HCT116 (cell line): Measurements from ENCODE around the gene FNBP1. TPM values are rescaled to one million over a fixed set of nuclear protein-coding genes. Genes with fewer than 3 reads are reported as not detected.

Experiments used
- ATAC-seq: fragments of 200-7000 bp; cut with Tn5 transposase; 2 replicates; pipeline ENCODE4 v1.9.1; 2020; ENCODE audit warnings: mild to moderate bottlenecking, moderate library complexity
- BruUV-seq: library from RNA; stranded (reverse); fragments of 400-500 nt; replicated peaks from 2 replicates; lab custom pipeline; 2021; lab: Mats Ljungman, UMichigan
- CTCF ChIA-PET: fragments of 300-600 bp; sonication (Branson Sonifier 250); formaldehyde crosslinking; loops from one replicate; lab custom pipeline; 2021; ENCODE audit warnings: antibody characterized with exemption; lab: Charles Lee
- POLR2A ChIA-PET: fragments of 300-600, 350-600 bp; sonication (Branson Sonifier 250); formaldehyde crosslinking; loops from one replicate; lab custom pipeline; 2021; ENCODE audit warnings: antibody characterized with exemption; lab: Charles Lee
- RAD21 ChIA-PET, 2 experiments: fragments of 300-600 bp; sonication (Branson Sonifier 250); formaldehyde crosslinking; loops; one replicate each; lab custom pipeline; 2023; ENCODE audit warnings: low total read pairs in 2 of 2; ENCODE audit not compliant: uncharacterized antibody in 2 of 2, unreplicated experiment in 2 of 2, low non-redundant PET in 1 of 2; lab: Charles Lee
- DNase-seq: peaks from one replicate; pipeline ENCODE4 v3.0.0-alpha.2; 2010; ENCODE audit warnings: low read depth, low spot score
- H2AFZ ChIP-seq: fragments of 200-600 bp; shearing (Covaris generic), sonication (generic); 2 replicates; pipeline ENCODE4 v1.6.1; 2017; ENCODE audit warnings: low read depth, mixed run types, mixed read lengths, antibody characterized with exemption, low read length; ENCODE audit not compliant: poor library complexity, severe bottlenecking
- H3K27ac ChIP-seq: 2 replicates; pipeline ENCODE4 v1.5.1; 2012; ENCODE audit warnings: low read depth, low read length
- H3K27me3 ChIP-seq: fragments of 200-600 bp; sonication (generic); 2 replicates; pipeline ENCODE4 v1.6.1; 2016; ENCODE audit warnings: mixed run types, low read length, mixed read lengths; ENCODE audit not compliant: insufficient read depth
- H3K36me3 ChIP-seq, 2 experiments: fragments of 200-500 bp in 1 of 2; fragments of 200-600 bp in 1 of 2; sonication (Bioruptor generic) in 1 of 2; sonication (generic) in 1 of 2; 2 replicates each; pipeline versions ENCODE4 v1.5.1 to v1.6.1; 2014 to 2016; ENCODE audit warnings: low read length in 2 of 2, inconsistent platforms in 1 of 2, mixed read lengths in 1 of 2, mixed run types in 1 of 2; ENCODE audit not compliant: insufficient read depth in 2 of 2, control insufficient read depth in 1 of 2
- H3K4me1 ChIP-seq, 2 experiments: fragments of 200-600 bp in 1 of 2; sonication (generic) in 1 of 2; 2 replicates each; pipeline versions ENCODE4 v1.5.1 to v1.6.1; 2012 to 2017; ENCODE audit warnings: low read length in 2 of 2, inconsistent platforms in 1 of 2, mild to moderate bottlenecking in 1 of 2, mixed read lengths in 1 of 2, mixed run types in 1 of 2, moderate library complexity in 1 of 2; ENCODE audit not compliant: insufficient read depth in 2 of 2, control insufficient read depth in 1 of 2
- H3K4me2 ChIP-seq: fragments of 200-600 bp; sonication (generic); 2 replicates; pipeline ENCODE4 v1.6.1; 2017; ENCODE audit warnings: mixed run types, low read length, mixed read lengths
- H3K4me3 ChIP-seq, 2 experiments: fragments of 200-600 bp in 1 of 2; sonication (generic) in 1 of 2; replicated peaks in 1 of 2; 2 replicates each; pipeline ENCODE4 v1.5.1; 2011 to 2016; ENCODE audit warnings: low read length in 2 of 2, control low read depth in 1 of 2, low read depth in 1 of 2, mild to moderate bottlenecking in 1 of 2, mixed read lengths in 1 of 2, mixed run types in 1 of 2
- H3K79me2 ChIP-seq: fragments of 200-600 bp; sonication (generic); 2 replicates; pipeline ENCODE4 v1.6.1; 2017; ENCODE audit warnings: mild to moderate bottlenecking, mixed run types, low read length, moderate library complexity, mixed read lengths; ENCODE audit not compliant: insufficient read depth
- H3K9ac ChIP-seq: fragments of 200-600 bp; sonication (generic); 2 replicates; pipeline ENCODE4 v1.6.1; 2016; ENCODE audit warnings: low read length, mixed read lengths
- H3K9me2 ChIP-seq: fragments of 200-600 bp; sonication (generic), shearing (Covaris generic); 2 replicates; pipeline ENCODE4 v1.6.1; 2017; ENCODE audit warnings: mixed run types, mild to moderate bottlenecking, moderate library complexity; ENCODE audit not compliant: insufficient read depth
- H3K9me3 ChIP-seq, 2 experiments: fragments of 200-500 bp in 1 of 2; fragments of 200-600 bp in 1 of 2; sonication (Bioruptor generic) in 1 of 2; sonication (generic) in 1 of 2; 2 replicates each; pipeline ENCODE4 v1.6.1; 2014 to 2017; ENCODE audit warnings: low read length in 2 of 2, mixed read lengths in 2 of 2, inconsistent platforms in 1 of 2, low read depth in 1 of 2, mild to moderate bottlenecking in 1 of 2, mixed run types in 1 of 2, moderate library complexity in 1 of 2; ENCODE audit not compliant: control insufficient read depth in 1 of 2, insufficient read depth in 1 of 2
- H4K20me1 ChIP-seq: fragments of 200-600 bp; sonication (generic), shearing (Covaris generic); 2 replicates; pipeline ENCODE4 v1.6.1; 2017; ENCODE audit warnings: mixed run types, mild to moderate bottlenecking, moderate library complexity; ENCODE audit not compliant: insufficient read depth
- CBX3 ChIP-seq: IDR thresholded peaks from 2 replicates; pipeline ENCODE4 v1.6.1; 2012; ENCODE audit warnings: low read depth
- CEBPB ChIP-seq: IDR thresholded peaks from 2 replicates; pipeline ENCODE4 v1.6.1; 2012; ENCODE audit warnings: low read depth
- CTCF ChIP-seq, 3 experiments: fragments of 200-600 bp in 1 of 3; sonication (generic) in 1 of 3; IDR thresholded peaks in 2 of 3; conservative IDR thresholded peaks in 1 of 3; 2 replicates each; pipeline ENCODE4 v1.5.1; 2012 to 2017; ENCODE audit warnings: low read depth in 2 of 3, low read length in 2 of 3, antibody characterized with exemption in 1 of 3, borderline replicate concordance in 1 of 3, control low read depth in 1 of 3, mild to moderate bottlenecking in 1 of 3, mixed read lengths in 1 of 3, mixed run types in 1 of 3, moderate library complexity in 1 of 3; ENCODE audit not compliant: insufficient read depth in 1 of 3
- EGR1 ChIP-seq: IDR thresholded peaks from 2 replicates; pipeline ENCODE4 v1.6.1; 2012; ENCODE audit warnings: low read depth
- EZH2 ChIP-seq: fragments of 200-600 bp; sonication (generic); IDR thresholded peaks from 2 replicates; pipeline ENCODE4 v1.6.1; 2017; ENCODE audit warnings: antibody characterized with exemption, mixed run types
- EZH2phosphoT487 ChIP-seq: fragments of 200-600 bp; IDR thresholded peaks from 2 replicates; pipeline ENCODE4 v1.6.1; 2018; ENCODE audit warnings: antibody characterized with exemption, borderline replicate concordance
- FOSL1 ChIP-seq: IDR thresholded peaks from 2 replicates; pipeline ENCODE4 v1.6.1; 2012; ENCODE audit warnings: low read depth
- JUND ChIP-seq: IDR thresholded peaks from 2 replicates; pipeline ENCODE4 v1.6.1; 2012
- POLR2AphosphoS5 ChIP-seq: IDR thresholded peaks from 2 replicates; pipeline ENCODE4 v1.6.1; 2011; ENCODE audit warnings: mild to moderate bottlenecking, low read depth, low read length, moderate library complexity
- RAD21 ChIP-seq: IDR thresholded peaks from 2 replicates; pipeline ENCODE4 v1.6.1; 2012; ENCODE audit warnings: low read depth, mild to moderate bottlenecking
- REST ChIP-seq: IDR thresholded peaks from 2 replicates; pipeline ENCODE4 v1.6.1; 2012; ENCODE audit warnings: low read depth
- SIN3A ChIP-seq: IDR thresholded peaks from 2 replicates; pipeline ENCODE4 v1.6.1; 2012; ENCODE audit warnings: low read depth
- SP1 ChIP-seq: IDR thresholded peaks from 2 replicates; pipeline ENCODE4 v1.6.1; 2012; ENCODE audit warnings: low read depth
- SRF ChIP-seq: IDR thresholded peaks from 2 replicates; pipeline ENCODE4 v1.6.1; 2012; ENCODE audit warnings: low read depth
- YY1 ChIP-seq: IDR thresholded peaks from 2 replicates; pipeline ENCODE4 v1.6.1; 2011; ENCODE audit warnings: low read length, low read depth, moderate library complexity, mild to moderate bottlenecking; ENCODE audit not compliant: insufficient replicate concordance; ENCODE audit errors: extremely low read depth
- ZFX ChIP-seq: fragments of 450-650 bp; IDR thresholded peaks from 2 replicates; pipeline ENCODE4 v1.6.1; 2017
- ZNF274 ChIP-seq: fragments of 200-500 bp; sonication (Bioruptor generic); IDR thresholded peaks from 2 replicates; pipeline ENCODE4 v1.6.1; 2014; ENCODE audit warnings: mild to moderate bottlenecking, low read depth, low read length, inconsistent platforms
- intact Hi-C: fragments of 100-400 bp; cut with micrococcal nuclease; formaldehyde crosslinking; loops from 2 replicates; pipeline ENCODE4 v1.10.0; 2022
- total RNA-seq: library from RNA; stranded (reverse); gene quantifications from one replicate; pipeline ENCODE4 v1.2.1, GENCODE V29; 2021; ENCODE audit not compliant: unreplicated experiment

Gene FNBP1
- total RNA-seq, 1 experiment from 2014 or later: 25.0 TPM

- Histone ChIP-seq H3K27me3 (no peaks in the 10 kb centered on the region), H3K4me1 (no peaks in the 10 kb centered on the region), H2AFZ (no peak overlapping the region), H4K20me1 (no peaks in the 10 kb centered on the region), H3K4me2 (no peak overlapping the region)
- no peak for DNase-seq
- intact Hi-C loops: no loop called here
- TF ChIP-seq FOSL1: no peak
- TF ChIP-seq SIN3A: no peak
- no peak for TF ChIP-seq RAD21
- TF ChIP-seq YY1: no peak
- no peak for TF ChIP-seq SRF
- TF ChIP-seq CBX3: no peak
- TF ChIP-seq POLR2AphosphoS5: no peak
- TF ChIP-seq EGR1: no peak
- TF ChIP-seq JUND: no peak
- TF ChIP-seq EZH2: no peak
- no peak for TF ChIP-seq SP1
- no peak for TF ChIP-seq REST
- no peak for TF ChIP-seq CEBPB
- TF ChIP-seq CTCF (IDR thresholded peaks at IDR 0.05 in 2 of 3, conservative IDR thresholded peaks at IDR 0.05 in 1 of 3; ENCODE audit: borderline replicate concordance in 1 of 3, insufficient read depth in 1 of 3, low read depth in 2 of 3, low read length in 2 of 3): no peak
- TF ChIP-seq ZFX: no peak
- no peak for TF ChIP-seq EZH2phosphoT487
- no peak for TF ChIP-seq ZNF274
- TF ChIP-seq, all 23 proteins: peak for 0
- no peaks in the 10 kb centered on the region for H3K79me2 ChIP-seq
- ATAC-seq: no peak
- ChIA-PET CTCF (interaction anchor here (0.5 kb wide), 1 partner anchor 135 kb away, joined by 3 read pairs; no protein-coding TSS in a partner anchor), POLR2A (no interaction called here), RAD21 (no interaction called here)
- no peaks in the 10 kb centered on the region for H3K9me2 ChIP-seq
- H3K9me3 ChIP-seq: no peaks in the 10 kb centered on the region
- no peak overlapping the region for H3K27ac ChIP-seq
- H3K4me3 ChIP-seq: no peak overlapping the region
- no peaks in the 10 kb centered on the region for H3K36me3 ChIP-seq
- no TSS peak for BruUV-seq
- no peak overlapping the region for H3K9ac ChIP-seq
Observed at GRCh38 chr9:129863059-129863690, 179.8 kb downstream of the FNBP1 start.
